Activated CD4-positive, alpha-beta T cell treated with anti-CD3 and anti-CD28 coated beads for 48 hours (primary cell): ENCODE data around the gene IGLL5.

Experiments
- DNase-seq: peaks from one replicate; pipeline ENCODE4 v3.0.0-alpha.2; 2020

Gene IGLL5

DNA sequence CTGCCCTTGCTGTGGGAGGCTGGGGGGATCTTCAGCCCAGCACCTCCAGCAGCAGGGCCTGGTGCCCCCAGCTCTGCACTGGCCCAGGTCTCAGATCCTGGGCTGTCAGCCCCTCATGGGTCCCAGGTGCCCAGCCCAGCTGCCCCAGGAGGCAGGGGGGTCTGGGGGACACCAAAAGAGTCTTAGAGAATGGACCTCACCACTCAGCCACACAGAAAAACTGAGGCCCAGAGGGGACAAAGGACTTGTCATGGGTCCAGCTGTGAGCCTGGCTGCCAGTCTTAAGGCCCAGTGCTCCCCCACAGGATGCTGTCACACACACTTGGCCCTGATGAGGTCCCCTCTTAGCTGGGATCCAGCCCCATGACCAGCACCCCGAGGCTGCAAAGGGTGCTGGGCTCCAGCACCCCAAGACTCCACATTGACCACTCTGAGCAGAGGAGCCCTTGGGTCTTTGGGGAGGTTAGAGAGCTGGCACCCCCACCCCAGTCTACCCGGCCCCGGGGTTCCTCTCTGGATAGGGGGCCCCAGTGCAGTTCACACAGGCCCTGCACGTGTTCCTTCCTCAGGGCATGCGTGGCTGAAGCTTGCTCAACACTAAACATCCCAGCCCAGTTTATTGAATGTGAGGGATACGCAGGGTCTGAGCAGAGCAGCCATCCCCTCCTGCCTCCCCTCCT, 54.4 kb downstream of the IGLL5 start:
- DNase-seq: no peak

- peak; percentile 90 for DNase-seq
Measured at GRCh38 chr22:22942511-22943329, 55.1 kb downstream of the IGLL5 start.

- DNase-seq: no peak
Measured at GRCh38 chr22:22943521-22944267, 56.1 kb downstream of the IGLL5 start.

DNA sequence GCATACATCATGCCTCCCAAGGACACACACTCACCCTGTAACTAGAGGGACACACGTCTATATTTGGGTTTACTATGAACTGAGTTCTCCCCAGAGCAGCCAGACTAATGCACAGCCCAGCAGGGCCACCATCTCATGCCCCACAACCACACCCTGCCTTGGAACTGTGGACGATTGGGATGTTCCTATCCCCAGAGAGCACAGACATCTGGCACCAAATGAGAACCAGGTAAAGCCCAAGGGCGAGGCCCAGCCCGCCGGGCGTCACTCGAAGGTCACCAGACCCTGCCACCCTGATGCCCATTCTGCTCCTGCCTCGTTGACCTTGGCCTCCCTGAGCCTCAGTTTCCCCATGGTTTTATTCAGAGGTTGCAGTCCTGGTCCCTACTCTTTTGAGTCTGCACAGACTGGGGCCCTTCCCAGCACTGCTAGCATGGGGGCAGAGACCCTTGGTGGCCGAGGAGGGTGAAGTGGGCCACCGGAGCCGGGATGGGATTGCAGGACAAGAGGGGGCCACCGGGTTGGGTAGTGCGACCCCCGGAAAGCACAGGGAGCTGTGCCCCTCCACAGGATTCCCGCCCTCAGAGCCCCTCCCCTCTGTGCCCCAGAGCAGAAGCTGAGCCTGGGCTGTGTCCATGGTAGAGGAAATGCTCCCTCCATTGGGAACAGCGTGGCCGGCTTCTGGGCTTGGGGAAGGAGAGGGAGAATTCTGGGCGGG, 56.8 kb downstream of the IGLL5 start:
- no peak for DNase-seq

- no peak for DNase-seq
Measured at GRCh38 chr22:22945195-22945594, 57.6 kb downstream of the IGLL5 start.
